Measurements from ENCODE around the gene DRC1.

The DRC1 gene

DNA sequence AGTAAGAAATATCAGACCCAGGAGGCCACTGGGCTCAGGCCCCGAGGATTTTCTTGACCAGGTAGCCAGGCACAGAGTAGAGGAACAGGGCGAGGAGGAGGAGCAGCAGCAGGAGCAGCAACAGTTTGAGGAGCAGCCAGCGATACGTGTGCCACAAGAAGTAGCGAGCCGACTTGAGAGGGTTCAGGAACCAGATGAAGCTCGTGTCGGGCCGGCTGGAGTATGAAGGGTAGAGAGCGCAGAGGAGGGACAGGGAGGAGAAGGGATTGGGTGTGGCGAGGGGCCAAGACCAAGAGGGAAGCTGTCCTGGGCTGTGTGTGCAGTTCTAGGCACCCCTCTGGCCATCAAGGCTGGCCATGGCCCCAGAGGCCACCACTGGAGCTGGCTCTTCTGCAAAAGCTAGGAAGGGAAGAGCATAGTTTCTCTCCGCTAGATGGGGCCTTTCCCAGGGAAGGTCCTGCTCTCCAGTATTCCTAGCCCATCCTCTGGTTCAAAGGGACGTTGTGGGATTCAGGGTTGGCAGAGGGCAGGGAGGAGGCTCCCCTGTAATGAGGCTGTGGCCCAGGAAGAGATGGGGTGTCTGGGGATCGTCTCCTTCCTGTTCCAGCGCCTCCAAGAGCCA, 58.4 kb downstream of the DRC1 start:
- TF ChIP-seq, protein P1, sequence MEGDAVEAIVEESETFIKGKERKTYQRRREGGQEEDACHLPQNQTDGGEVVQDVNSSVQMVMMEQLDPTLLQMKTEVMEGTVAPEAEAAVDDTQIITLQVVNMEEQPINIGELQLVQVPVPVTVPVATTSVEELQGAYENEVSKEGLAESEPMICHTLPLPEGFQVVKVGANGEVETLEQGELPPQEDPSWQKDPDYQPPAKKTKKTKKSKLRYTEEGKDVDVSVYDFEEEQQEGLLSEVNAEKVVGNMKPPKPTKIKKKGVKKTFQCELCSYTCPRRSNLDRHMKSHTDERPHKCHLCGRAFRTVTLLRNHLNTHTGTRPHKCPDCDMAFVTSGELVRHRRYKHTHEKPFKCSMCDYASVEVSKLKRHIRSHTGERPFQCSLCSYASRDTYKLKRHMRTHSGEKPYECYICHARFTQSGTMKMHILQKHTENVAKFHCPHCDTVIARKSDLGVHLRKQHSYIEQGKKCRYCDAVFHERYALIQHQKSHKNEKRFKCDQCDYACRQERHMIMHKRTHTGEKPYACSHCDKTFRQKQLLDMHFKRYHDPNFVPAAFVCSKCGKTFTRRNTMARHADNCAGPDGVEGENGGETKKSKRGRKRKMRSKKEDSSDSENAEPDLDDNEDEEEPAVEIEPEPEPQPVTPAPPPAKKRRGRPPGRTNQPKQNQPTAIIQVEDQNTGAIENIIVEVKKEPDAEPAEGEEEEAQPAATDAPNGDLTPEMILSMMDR (conservative IDR thresholded peaks at IDR 0.05): no peak

DNA sequence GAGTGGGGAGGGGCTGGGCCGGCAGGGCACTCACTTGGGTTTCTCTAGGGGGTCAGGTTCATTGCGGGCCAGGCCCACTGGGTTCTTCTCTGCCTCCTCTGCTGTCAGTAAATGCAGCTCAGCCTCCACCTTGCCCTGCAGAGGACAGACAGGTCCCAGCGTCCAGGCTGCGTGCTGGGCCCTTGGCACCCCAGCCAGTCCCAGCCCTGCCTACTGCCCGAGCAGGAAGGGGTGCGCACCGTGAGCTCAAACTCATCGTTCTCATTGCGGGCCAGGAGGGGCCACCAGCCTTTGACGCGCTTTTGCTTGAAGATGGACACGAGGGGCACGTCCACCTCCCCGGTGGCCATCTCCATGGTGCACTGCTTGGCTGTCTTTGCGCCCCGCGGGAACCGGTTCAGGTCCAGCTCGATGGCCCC, 58.9 kb downstream of the DRC1 start:
- TF ChIP-seq, protein P1 (conservative IDR thresholded peaks at IDR 0.05): no peak

More for the DNA sequence above, 58.4 kb downstream of the DRC1 start:
- H3K27ac ChIP-seq: no peak overlapping the region

DNA sequence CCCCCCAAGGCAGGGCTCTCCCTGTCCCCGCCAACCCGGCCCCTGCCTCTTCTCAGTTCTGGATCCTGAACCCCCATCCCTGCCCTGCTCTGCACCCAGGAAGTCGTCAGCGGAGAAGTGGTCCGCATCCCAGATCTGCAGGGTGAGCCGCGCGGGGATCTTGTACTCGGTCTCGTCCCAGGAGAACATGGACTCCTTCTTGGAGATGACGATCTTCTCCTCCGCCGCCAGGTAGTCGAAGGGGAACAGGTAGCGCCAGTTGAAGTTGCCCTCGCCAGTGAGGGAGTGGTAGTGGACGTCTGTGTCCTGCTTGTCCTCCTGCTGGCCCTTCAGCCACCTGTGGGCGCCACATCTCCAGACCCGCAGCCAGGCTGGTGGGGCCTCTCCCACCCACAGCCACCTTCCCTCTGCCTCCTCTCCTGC, 59.9 kb downstream of the DRC1 start:
- H3K27ac ChIP-seq: no peak overlapping the region
- TF ChIP-seq, protein P1 (conservative IDR thresholded peaks at IDR 0.05): no peak

More for the DNA sequence above, 58.9 kb downstream of the DRC1 start:
- H3K27ac ChIP-seq: no peak overlapping the region

DNA sequence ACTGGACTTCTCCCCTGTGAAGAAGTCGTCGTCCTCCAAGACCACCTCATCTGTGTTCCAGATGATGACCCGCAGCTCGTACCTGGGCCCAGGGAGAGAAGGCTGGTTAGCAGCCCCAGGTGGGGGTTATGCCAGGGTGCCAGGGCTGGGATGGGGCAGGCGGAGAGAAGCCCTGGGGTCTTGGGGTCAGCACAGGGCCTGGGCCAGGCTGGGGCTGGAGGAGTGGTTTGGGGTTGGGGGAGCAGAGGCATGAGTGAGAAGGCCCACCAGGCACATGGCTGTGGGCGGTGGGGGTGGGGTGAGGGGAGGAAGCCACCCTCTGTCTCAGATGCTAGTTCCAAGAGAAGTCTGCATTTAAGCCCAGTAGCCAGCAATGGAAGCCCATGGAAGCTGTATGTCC, 60.4 kb downstream of the DRC1 start:
- no peak overlapping the region for H3K27ac ChIP-seq
- TF ChIP-seq, protein P1 (conservative IDR thresholded peaks at IDR 0.05): no peak

DNA sequence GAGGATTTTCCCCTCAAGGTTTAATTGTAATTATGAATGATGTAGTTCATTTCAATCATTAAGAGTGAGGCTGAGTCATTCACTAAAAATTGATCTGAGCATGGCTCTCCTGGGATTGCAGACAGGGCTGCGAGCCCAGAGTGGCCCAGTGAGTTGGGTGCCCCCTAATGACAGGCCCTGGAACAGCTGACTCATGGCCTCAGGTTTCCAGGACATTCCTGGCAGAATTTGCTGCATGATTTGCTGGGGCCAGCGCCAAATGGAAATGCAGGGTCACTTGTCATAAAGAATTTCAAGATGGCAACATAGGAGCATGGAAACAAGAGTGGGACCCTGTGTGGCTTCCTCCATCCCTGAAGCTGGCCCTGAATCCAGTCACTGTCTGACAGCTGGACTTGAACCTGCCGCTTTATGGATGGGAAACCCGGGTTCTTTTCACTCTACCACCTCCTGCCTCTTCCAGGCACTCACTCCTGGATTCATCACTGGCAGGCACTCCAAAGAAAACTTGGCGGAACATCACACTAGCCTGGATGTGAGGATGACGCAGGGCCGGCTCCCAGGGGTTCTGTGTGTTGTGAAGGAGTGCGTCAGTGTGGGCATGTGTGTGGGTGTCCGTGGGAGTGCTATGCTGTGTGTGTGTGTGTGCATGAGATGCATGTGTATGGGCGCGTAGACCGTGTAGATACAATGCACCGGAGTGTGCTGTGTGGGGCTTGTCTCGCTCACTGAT, 61.0 kb downstream of the DRC1 start:
- no peak overlapping the region for H3K27ac ChIP-seq
- TF ChIP-seq, protein P1 (conservative IDR thresholded peaks at IDR 0.05): no peak

DNA sequence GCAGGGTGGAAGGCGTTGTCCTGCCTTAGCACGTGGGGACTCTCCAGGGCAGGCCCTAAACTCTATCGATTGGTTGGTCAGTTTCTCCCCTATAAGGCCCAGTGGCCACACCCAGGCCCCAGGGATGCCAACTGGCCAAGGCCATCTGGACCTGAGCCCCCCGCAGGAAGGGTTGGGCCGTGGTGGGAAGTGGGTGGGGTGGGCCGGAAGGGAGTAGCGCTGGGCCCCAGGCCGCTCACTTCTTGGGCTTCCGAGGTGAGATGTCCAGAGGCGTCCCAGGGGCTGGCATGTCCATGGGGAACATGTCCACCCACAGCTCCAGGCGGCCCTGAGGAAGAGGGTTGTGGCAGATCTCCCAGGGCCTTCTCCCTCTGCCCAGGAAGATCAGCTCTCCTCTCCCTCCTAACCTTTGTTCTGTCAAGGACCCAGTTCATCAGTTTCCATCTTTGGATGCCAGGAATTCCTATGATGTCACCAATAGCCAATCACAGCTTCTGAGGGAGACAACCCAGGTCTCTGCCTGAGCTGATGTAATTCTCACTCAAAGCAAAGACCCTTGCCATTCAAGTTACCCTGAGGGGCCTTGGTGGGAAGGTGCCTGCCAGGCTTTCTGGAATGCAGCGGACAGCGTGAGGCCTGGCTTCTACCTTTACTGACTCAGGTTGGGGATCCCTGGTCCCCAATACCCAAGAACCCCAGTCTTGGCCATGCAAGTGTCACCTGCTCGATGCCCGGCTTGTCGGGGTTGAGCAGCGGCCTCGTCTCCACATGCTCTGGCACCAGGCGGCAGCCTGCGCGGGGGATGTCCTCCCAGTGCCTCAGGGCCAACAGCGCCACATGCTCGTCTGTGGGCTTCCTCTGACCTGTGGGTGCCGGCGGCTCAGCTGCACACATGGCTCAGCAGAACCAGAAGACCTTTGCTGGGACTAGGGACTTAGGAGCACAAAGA, 61.8 kb downstream of the DRC1 start:
- TF ChIP-seq, protein P1 (conservative IDR thresholded peaks at IDR 0.05): no peak
- no peak overlapping the region for H3K27ac ChIP-seq

Data from VCaP (cell line).